HG02870 (cell line): ENCODE results near the gene PNPLA3.

Experiments used
- ATAC-seq: cut with Tn5 transposase; IDR thresholded peaks from one replicate; pipeline ENCODE4 v1.9.1; 2021; ENCODE audit warnings: mild to moderate bottlenecking, moderate library complexity; ENCODE audit not compliant: unreplicated experiment

PNPLA3 gene

DNA sequence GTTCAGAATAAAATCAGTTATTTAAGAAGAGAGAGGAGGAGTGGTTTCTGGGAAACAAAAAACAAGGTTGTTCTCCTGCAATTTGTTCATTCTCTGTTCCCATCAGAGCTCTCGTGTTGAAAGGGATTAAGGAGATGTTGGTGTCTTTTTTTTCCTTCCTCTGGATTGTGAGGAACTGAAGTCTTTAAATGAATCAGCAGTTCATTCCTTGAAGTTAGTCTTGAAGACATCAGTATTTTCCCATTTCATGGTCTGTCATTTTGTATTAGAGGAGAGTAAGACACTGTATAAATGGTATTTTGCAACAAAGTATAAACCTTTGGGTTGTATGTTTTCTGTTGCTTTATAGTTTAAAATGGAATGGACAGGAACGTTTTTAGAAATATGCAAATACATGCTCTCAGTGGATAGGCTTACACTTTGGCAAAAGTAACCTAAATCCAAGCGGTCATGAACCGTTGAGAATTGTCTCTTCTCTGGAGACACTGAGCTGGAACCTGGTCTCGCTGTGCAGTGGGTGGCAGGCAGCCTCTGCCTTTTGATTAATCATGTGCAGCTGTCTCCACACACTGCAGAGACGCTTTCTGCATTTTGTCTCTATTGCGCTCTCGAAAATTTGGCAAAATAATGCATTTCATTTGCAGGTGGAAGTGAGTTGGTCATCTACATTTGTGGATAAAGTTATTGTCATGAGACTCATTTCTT is 64.7 kb downstream of the PNPLA3 start:
- no peak for ATAC-seq

- no peak for ATAC-seq
These were observed 65.4 kb downstream of the PNPLA3 start for GRCh38 chr22:43988960-43989359.

DNA sequence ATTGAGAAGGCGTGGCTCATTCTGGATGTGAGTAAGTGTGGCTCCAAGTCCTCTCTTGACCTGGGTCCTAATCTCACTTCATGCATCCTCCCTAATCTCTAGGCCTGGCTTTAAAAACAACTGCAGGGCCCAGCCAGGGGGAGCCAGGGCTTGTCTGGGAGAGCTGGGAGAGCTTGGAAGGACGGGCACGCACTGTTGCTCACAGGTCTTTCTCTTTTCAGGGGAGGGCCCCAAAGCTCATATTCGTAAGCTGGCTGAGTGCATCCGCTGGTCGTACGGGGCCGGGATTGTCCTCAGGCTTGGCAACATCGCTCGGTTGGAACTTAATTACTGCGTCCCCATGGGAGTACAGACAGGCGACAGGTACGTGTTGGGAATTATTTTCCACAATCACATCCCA is 66.4 kb downstream of the PNPLA3 start:
- no peak for ATAC-seq

DNA sequence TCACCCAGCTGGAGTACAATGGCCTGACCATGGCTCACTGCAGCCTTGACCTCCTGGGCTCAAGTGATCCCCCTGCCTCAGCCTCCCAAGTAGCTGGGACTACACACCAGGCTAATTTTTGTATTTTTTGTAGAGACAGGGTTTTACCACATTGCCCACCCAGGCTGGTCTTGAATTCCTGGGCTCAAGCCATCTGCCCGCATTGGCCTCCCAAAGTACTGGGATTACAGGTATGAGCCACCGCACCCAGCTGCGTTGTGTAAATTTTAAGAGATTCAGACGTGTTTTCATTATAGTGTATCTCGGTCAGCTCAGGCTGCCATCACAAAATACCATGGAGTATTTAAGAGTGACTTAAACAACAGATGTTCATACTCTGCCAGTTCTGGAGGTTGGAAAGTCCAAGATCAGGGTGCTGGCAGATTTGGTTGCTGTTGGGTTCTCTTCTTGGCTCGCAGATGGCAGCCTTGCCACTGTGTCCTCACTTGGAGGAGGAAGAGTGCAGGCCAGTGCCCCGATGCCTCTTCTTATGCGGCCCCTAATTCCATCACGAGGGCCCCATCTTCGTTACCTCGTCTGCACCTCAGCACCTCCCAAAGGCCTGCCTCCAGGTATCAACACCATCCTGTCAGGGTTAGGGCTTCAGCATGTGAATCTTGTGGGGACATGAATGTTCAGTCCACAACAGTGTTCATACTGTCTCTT is 67.9 kb downstream of the PNPLA3 start:
- no peak for ATAC-seq

- no peak for ATAC-seq
These were observed 68.8 kb downstream of the PNPLA3 start for GRCh38 chr22:43992331-43992821.

DNA sequence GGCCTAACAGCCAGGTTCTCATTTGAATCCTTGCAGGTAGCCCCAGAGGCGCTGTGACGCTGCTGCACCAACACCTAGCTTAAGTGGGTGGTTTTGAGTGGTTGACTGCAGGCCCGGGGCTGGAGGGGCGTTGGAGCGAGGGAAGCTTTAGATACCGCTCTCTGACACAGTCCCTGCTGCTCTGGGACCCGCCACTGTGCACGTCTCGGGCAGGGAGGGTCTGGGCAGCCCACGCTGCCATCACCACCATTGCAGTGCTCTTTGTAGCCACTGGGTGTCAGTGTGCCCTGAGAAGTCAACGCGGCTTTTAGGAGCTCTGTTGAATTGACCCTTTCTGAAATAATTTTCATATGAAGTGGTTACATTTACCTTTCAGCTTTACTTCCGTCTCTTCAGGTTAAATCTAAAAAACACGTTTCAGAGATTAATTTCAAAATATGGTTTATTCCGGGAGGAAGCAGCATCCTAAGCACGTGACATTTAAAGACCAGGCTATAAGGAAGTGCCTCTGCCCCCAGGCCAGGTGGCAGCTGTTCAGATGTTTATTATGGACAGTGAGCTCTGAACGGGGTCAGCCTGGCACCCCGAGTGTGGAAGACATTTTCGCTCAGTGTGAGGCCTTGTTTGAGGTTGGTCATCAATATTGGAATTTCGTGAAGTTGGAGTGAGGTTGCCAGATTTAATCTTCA is 69.6 kb downstream of the PNPLA3 start:
- ATAC-seq: no peak

GRCh38 chr22:43994006-43994405 is 70.4 kb downstream of the PNPLA3 start:
- ATAC-seq: no peak

- ATAC-seq: no peak
These were observed 70.8 kb downstream of the PNPLA3 start for GRCh38 chr22:43994416-43994815.

DNA sequence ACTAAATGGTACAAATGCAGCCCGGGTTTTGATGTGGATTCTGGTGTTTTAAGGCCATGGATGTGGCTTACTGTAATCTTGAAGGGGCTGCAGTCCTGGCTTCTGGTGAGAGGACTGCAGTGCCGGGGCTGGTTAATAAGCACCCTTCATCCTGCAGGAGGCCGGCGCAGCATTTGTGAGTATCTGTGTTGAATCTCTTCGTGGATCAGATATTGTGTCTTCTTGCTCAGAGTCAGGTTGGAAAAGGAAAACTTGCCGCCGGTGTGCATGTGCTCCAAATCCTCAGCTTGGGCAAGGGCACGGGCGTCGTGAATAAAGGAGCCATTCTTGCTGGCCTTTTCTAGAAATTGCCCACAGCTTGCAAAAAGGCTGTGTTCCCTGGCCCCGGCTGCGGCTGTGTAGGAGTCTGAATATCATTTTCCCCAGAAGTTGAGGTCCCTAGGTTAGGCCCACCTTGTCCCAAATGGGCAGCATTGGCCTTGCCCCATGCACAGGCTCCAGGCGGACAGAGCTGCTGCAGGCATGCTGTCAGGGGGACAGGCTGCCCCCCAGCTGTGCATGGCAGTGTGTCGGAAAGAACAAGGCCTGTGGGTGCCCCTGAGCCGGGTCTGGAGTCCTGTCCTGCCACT is 71.6 kb downstream of the PNPLA3 start:
- no peak for ATAC-seq

GRCh38 chr22:43995798-43996169 is 72.2 kb downstream of the PNPLA3 start:
- ATAC-seq: peak; percentile 6

DNA sequence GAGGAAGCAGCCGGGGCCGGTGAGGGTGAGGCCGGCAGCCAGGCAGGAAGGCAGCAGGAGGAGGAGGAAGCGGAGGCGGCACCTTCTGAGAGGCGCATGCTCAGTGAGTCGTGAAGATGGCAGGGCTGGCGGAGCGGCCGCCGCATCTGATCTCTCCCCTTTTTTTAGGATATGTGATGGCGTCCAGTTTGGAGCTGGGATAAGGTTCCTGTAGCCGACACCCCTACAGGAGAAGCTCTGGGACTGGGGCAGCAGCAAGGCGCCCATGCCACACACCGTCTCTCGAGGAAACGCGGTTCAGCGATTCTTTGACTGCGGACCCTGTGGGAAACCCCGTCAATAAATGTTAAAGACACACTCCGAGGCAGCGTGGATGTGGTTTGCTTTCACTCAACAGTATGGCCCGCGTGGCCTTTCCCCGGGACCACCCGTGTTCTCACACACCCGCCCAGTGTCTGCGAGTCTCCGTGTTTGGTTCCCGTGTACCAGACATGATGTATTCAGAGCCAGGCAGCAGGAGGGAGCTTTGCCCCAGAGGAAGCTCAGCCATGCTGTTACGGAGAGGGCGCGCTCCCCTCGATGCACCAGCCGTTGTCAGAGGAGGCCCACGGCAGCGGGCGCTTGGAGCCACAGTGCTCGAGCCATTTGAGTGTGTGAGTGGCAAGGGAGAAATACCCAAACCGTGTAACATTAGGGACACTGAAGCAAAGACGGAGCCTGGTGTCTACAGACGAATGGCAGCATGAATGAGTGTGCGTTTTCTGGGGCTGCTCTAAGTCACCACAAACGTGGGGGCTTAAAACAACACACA is 72.8 kb downstream of the PNPLA3 start:
- peak; percentile 55 for ATAC-seq

GRCh38 chr22:43996981-43997265 is 73.3 kb downstream of the PNPLA3 start:
- no peak for ATAC-seq
